Nephron (organoid): ENCODE data around the gene CIC.
A peak's percentile ranks its signal among the peaks of the same experiment; 100 is the strongest.

Experiments
- H3K27ac Mint-ChIP-seq, 3 experiments: 2 replicates each; pipeline ENCODE4 v1.8.0; 2020; ENCODE audit warnings: mixed read lengths in 3 of 3, mild to moderate bottlenecking in 2 of 3, moderate library complexity in 1 of 3
- H3K27me3 Mint-ChIP-seq: 2 replicates; pipeline ENCODE4 v1.8.0; 2021; ENCODE audit warnings: low read depth, mild to moderate bottlenecking, moderate library complexity, mixed read lengths
- H3K36me3 Mint-ChIP-seq: 2 replicates; pipeline ENCODE4 v1.8.0; 2020; ENCODE audit warnings: low read depth, mixed read lengths
- H3K4me1 Mint-ChIP-seq: 2 replicates; pipeline ENCODE4 v1.8.0; 2020; ENCODE audit warnings: mixed read lengths
- H3K4me3 Mint-ChIP-seq, 3 experiments: 2 replicates each; pipeline ENCODE4 v1.8.0; 2020; ENCODE audit warnings: mild to moderate bottlenecking in 3 of 3, mixed read lengths in 3 of 3, moderate library complexity in 2 of 3
- H3K9me3 Mint-ChIP-seq: 2 replicates; pipeline ENCODE4 v1.8.0; 2020; ENCODE audit warnings: mixed read lengths
- CTCF ChIP-seq, 3 experiments: fragments of 200-600 bp; sonication (generic); IDR thresholded peaks; one replicate each; pipeline ENCODE4 v1.5.0; 2021; ENCODE audit warnings: antibody characterized with exemption in 3 of 3; ENCODE audit not compliant: unreplicated experiment in 3 of 3

CIC gene

GRCh38 chr19:42278452-42279154 lies 9.6 kb downstream of the CIC start:
- H3K27ac Mint-ChIP-seq, result peak overlapping the region; percentile 96 to 99 (median 97)
- H3K4me3 Mint-ChIP-seq, result peak overlapping the region; percentile 91 to 98 (median 92)
- TF ChIP-seq CTCF (IDR thresholded peaks at IDR 0.05; ENCODE audit: unreplicated experiment in 3 of 3), result no peak
- H3K4me1 Mint-ChIP-seq, result peaks cover 41% of the 10 kb centered on the region
- H3K27me3 Mint-ChIP-seq, result no peaks in the 10 kb centered on the region
- H3K9me3 Mint-ChIP-seq, result no peaks in the 10 kb centered on the region
- peaks cover 15% of the 10 kb centered on the region for H3K36me3 Mint-ChIP-seq

- no peak for TF ChIP-seq CTCF (IDR thresholded peaks at IDR 0.05; ENCODE audit: unreplicated experiment in 3 of 3)
- Mint-ChIP-seq H3K4me3 (peak overlapping the region; percentile 91 to 98 (median 92)), H3K9me3 (no peaks in the 10 kb centered on the region), H3K27ac (peak overlapping the region; percentile 96 to 99 (median 97)), H3K4me1 (peaks cover 41% of the 10 kb centered on the region), H3K36me3 (peaks cover 14% of the 10 kb centered on the region), H3K27me3 (no peaks in the 10 kb centered on the region)
Measured at GRCh38 chr19:42279155-42279901, 10.3 kb downstream of the CIC start.

- no peaks in the 10 kb centered on the region for H3K9me3 Mint-ChIP-seq
- peak overlapping the region; percentile 91 to 98 (median 92) for H3K4me3 Mint-ChIP-seq
- H3K4me1 Mint-ChIP-seq, result peaks cover 40% of the 10 kb centered on the region
- H3K36me3 Mint-ChIP-seq, result peaks cover 6% of the 10 kb centered on the region
- TF ChIP-seq CTCF (IDR thresholded peaks at IDR 0.05; ENCODE audit: unreplicated experiment in 3 of 3), result peak; percentile 96 to 98 (median 97)
- H3K27me3 Mint-ChIP-seq, result peaks cover 4% of the 10 kb centered on the region
- H3K27ac Mint-ChIP-seq, result peak overlapping the region; percentile 96 to 99 (median 97)
Measured at GRCh38 chr19:42279902-42280814, 11.1 kb downstream of the CIC start.

GRCh38 chr19:42280815-42281145 lies 11.7 kb downstream of the CIC start:
- H3K36me3 Mint-ChIP-seq, result peaks cover 5% of the 10 kb centered on the region
- peaks cover 42% of the 10 kb centered on the region for H3K4me1 Mint-ChIP-seq
- no peaks in the 10 kb centered on the region for H3K9me3 Mint-ChIP-seq
- no peak for TF ChIP-seq CTCF (IDR thresholded peaks at IDR 0.05; ENCODE audit: unreplicated experiment in 3 of 3)
- peak overlapping the region; percentile 85 to 92 (median 86) for H3K4me3 Mint-ChIP-seq
- peaks cover 4% of the 10 kb centered on the region for H3K27me3 Mint-ChIP-seq
- H3K27ac Mint-ChIP-seq, result no peak overlapping the region

GRCh38 chr19:42281146-42281826 lies 12.2 kb downstream of the CIC start:
- Mint-ChIP-seq H3K27me3 (peaks cover 4% of the 10 kb centered on the region), H3K27ac (peak overlapping the region in 1 of 3 experiments; percentile 95), H3K4me1 (peaks cover 42% of the 10 kb centered on the region), H3K4me3 (peak overlapping the region; percentile 85 to 92 (median 86)), H3K9me3 (no peaks in the 10 kb centered on the region), H3K36me3 (no peaks in the 10 kb centered on the region)
- no peak for TF ChIP-seq CTCF (IDR thresholded peaks at IDR 0.05; ENCODE audit: unreplicated experiment in 3 of 3)
